IMR-90 (cell line): ENCODE results near the gene ZNF746. TPM values are rescaled to one million over a fixed set of nuclear protein-coding genes. Genes with fewer than 3 reads are reported as not detected.

Experiments used
- ATAC-seq: fragments of 200-7000 bp; cut with Tn5 transposase; 2 replicates; pipeline ENCODE4 v1.9.1; 2020; ENCODE audit warnings: low read depth, mild to moderate bottlenecking, moderate library complexity
- BruUV-seq: library from RNA; stranded (reverse); fragments of 400-500 nt; replicated peaks from 2 replicates; lab custom pipeline; 2021; lab: Mats Ljungman, UMichigan
- CTCF ChIA-PET: fragments of 300-600 bp; formaldehyde crosslinking; extraction: SDS; loops from one replicate; lab custom pipeline; 2021; ENCODE audit warnings: antibody characterized with exemption; lab: Yijun Ruan, JAX
- POLR2A ChIA-PET: fragments of 300-600 bp; sonication (Branson Sonifier 250); formaldehyde crosslinking; loops from one replicate; lab custom pipeline; 2022; ENCODE audit warnings: antibody characterized with exemption; ENCODE audit not compliant: unreplicated experiment; lab: Charles Lee
- DNase-seq: peaks from one replicate; pipeline ENCODE4 v3.0.0; 2013
- H2AFZ ChIP-seq: replicated peaks from 2 replicates; pipeline ENCODE3; 2013; ENCODE audit warnings: low read length, mild to moderate bottlenecking; ENCODE audit not compliant: poor library complexity
- H2AK5ac ChIP-seq: 2 replicates; pipeline ENCODE4 v1.6.1; 2013; ENCODE audit warnings: low read depth, low read length, inconsistent platforms
- H2AK9ac ChIP-seq: replicated peaks from 2 replicates; pipeline ENCODE3; 2013; ENCODE audit warnings: mild to moderate bottlenecking, low read depth, low read length, moderate library complexity; ENCODE audit not compliant: poor library complexity
- H2BK120ac ChIP-seq: 2 replicates; pipeline ENCODE4 v1.6.1; 2013; ENCODE audit warnings: low read depth, low read length, inconsistent platforms
- H2BK15ac ChIP-seq: 3 replicates; pipeline ENCODE4 v1.6.1; 2013; ENCODE audit warnings: low read depth, low read length, inconsistent platforms
- H2BK20ac ChIP-seq: 2 replicates; pipeline ENCODE4 v1.6.1; 2013; ENCODE audit warnings: low read depth, mild to moderate bottlenecking, inconsistent platforms, low read length, moderate library complexity
- H2BK5ac ChIP-seq: 2 replicates; pipeline ENCODE4 v1.6.1; 2013; ENCODE audit warnings: mild to moderate bottlenecking, low read depth, low read length, inconsistent platforms; ENCODE audit not compliant: poor library complexity, severe bottlenecking
- H3K14ac ChIP-seq: replicated peaks from 2 replicates; pipeline ENCODE4 v1.6.1; 2013; ENCODE audit warnings: low read depth, low read length, inconsistent platforms
- H3K18ac ChIP-seq: 2 replicates; pipeline ENCODE4 v1.6.1; 2013; ENCODE audit warnings: low read depth, low read length, control low read depth
- H3K23ac ChIP-seq: 2 replicates; pipeline ENCODE4 v1.6.1; 2013; ENCODE audit warnings: low read depth, low read length, inconsistent platforms
- H3K27ac ChIP-seq: 2 replicates; pipeline ENCODE4 v1.5.1; 2013; ENCODE audit warnings: mild to moderate bottlenecking, control low read depth, low read length; ENCODE audit not compliant: insufficient read depth
- H3K27me3 ChIP-seq: 2 replicates; pipeline ENCODE4 v1.6.1; 2013; ENCODE audit warnings: low read length; ENCODE audit not compliant: control insufficient read depth, insufficient read depth
- H3K36me3 ChIP-seq: 2 replicates; pipeline ENCODE4 v1.6.1; 2013; ENCODE audit warnings: low read length, mixed read lengths; ENCODE audit not compliant: control insufficient read depth, insufficient read depth
- H3K4ac ChIP-seq: 2 replicates; pipeline ENCODE4 v1.6.1; 2013; ENCODE audit warnings: low read depth, low read length, inconsistent platforms
- H3K4me1 ChIP-seq: 2 replicates; pipeline ENCODE4 v1.6.1; 2013; ENCODE audit warnings: low read length, mixed read lengths; ENCODE audit not compliant: control insufficient read depth, insufficient read depth
- H3K4me2 ChIP-seq: 2 replicates; pipeline ENCODE4 v1.6.1; 2013; ENCODE audit warnings: low read depth, mild to moderate bottlenecking, control low read depth, low read length, moderate library complexity
- H3K4me3 ChIP-seq: 2 replicates; pipeline ENCODE4 v1.5.1; 2013; ENCODE audit warnings: low read depth, mild to moderate bottlenecking, control low read depth, low read length, moderate library complexity; ENCODE audit not compliant: insufficient read depth
- H3K56ac ChIP-seq: 2 replicates; pipeline ENCODE4 v1.6.1; 2013; ENCODE audit warnings: low read length, inconsistent platforms; ENCODE audit not compliant: insufficient read depth; ENCODE audit errors: extremely low read depth
- H3K79me1 ChIP-seq, 2 experiments: 2 replicates each; pipeline ENCODE4 v1.6.1; 2013; ENCODE audit warnings: low read length in 2 of 2, inconsistent platforms in 1 of 2, low read depth in 1 of 2
- H3K9ac ChIP-seq: 2 replicates; pipeline ENCODE4 v1.6.1; 2013; ENCODE audit warnings: low read depth, low read length, control low read depth
- H3K9me1 ChIP-seq: 2 replicates; pipeline ENCODE4 v1.6.1; 2013; ENCODE audit warnings: low read length, inconsistent platforms; ENCODE audit not compliant: insufficient read depth
- H3K9me3 ChIP-seq: 2 replicates; pipeline ENCODE4 v1.6.1; 2013; ENCODE audit warnings: low read length; ENCODE audit not compliant: control insufficient read depth, insufficient read depth
- H4K20me1 ChIP-seq: 2 replicates; pipeline ENCODE4 v1.6.1; 2013; ENCODE audit warnings: low read length, inconsistent platforms; ENCODE audit not compliant: insufficient read depth
- H4K5ac ChIP-seq: 2 replicates; pipeline ENCODE4 v1.6.1; 2013; ENCODE audit warnings: mild to moderate bottlenecking, low read depth, low read length, control low read depth
- H4K8ac ChIP-seq, 2 experiments: 2 replicates each; pipeline ENCODE4 v1.6.1; 2013; ENCODE audit warnings: low read depth in 2 of 2, low read length in 2 of 2, control low read depth in 1 of 2, inconsistent platforms in 1 of 2
- H4K91ac ChIP-seq: 2 replicates; pipeline ENCODE4 v1.6.1; 2013; ENCODE audit warnings: low read depth, low read length, inconsistent platforms; ENCODE audit not compliant: insufficient read depth
- BHLHE40 ChIP-seq: fragments of 150-350 bp; IDR thresholded peaks from 2 replicates; pipeline ENCODE4 v1.6.1; 2016; ENCODE audit warnings: mild to moderate bottlenecking, low read depth, low read length
- CEBPB ChIP-seq: IDR thresholded peaks from 2 replicates; pipeline ENCODE4 v1.6.1; 2012; ENCODE audit warnings: low read depth, low read length, improper control_type of control experiment
- CHD1 ChIP-seq: IDR thresholded peaks from 2 replicates; pipeline ENCODE4 v1.6.1; 2012; ENCODE audit warnings: low read depth, low read length, improper control_type of control experiment
- CTCF ChIP-seq: conservative IDR thresholded peaks from 2 replicates; pipeline ENCODE4 v1.5.1; 2012; ENCODE audit warnings: mild to moderate bottlenecking, low read depth, low read length, improper control_type of control experiment
- ELK1 ChIP-seq: fragments of 150-350 bp; IDR thresholded peaks from 2 replicates; pipeline ENCODE4 v1.6.1; 2016; ENCODE audit warnings: low read depth, mild to moderate bottlenecking, low read length, moderate library complexity, borderline replicate concordance
- FOS ChIP-seq: fragments of 150-350 bp; IDR thresholded peaks from 2 replicates; pipeline ENCODE4 v1.6.1; 2016; ENCODE audit warnings: low read depth, low read length
- MAFK ChIP-seq: IDR thresholded peaks from 2 replicates; pipeline ENCODE4 v1.6.1; 2012; ENCODE audit warnings: low read depth, low read length, improper control_type of control experiment
- MAZ ChIP-seq: IDR thresholded peaks from 2 replicates; pipeline ENCODE4 v1.6.1; 2012; ENCODE audit warnings: low read depth, mild to moderate bottlenecking, low read length, improper control_type of control experiment, moderate library complexity, borderline replicate concordance
- MXI1 ChIP-seq: IDR thresholded peaks from 2 replicates; pipeline ENCODE4 v1.6.1; 2012; ENCODE audit warnings: low read depth, mild to moderate bottlenecking, low read length, moderate library complexity, borderline replicate concordance
- NFE2L2 ChIP-seq: fragments of 150-350 bp; IDR thresholded peaks from 2 replicates; pipeline ENCODE4 v1.6.1; 2016; ENCODE audit warnings: low read depth, mild to moderate bottlenecking, low read length
- POLR2A ChIP-seq: IDR thresholded peaks from 2 replicates; pipeline ENCODE4 v1.6.1; 2012; ENCODE audit warnings: mild to moderate bottlenecking, low read depth, low read length
- RAD21 ChIP-seq: IDR thresholded peaks from 2 replicates; pipeline ENCODE4 v1.6.1; 2012; ENCODE audit warnings: low read length, improper control_type of control experiment
- RCOR1 ChIP-seq: IDR thresholded peaks from 2 replicates; pipeline ENCODE4 v1.6.1; 2012; ENCODE audit warnings: mild to moderate bottlenecking, low read length, improper control_type of control experiment; ENCODE audit not compliant: insufficient replicate concordance
- RFX5 ChIP-seq: IDR thresholded peaks from 2 replicates; pipeline ENCODE4 v1.8.0; 2012; ENCODE audit warnings: low read depth, mild to moderate bottlenecking, low read length, moderate library complexity
- SMC3 ChIP-seq: fragments of 150-350 bp; IDR thresholded peaks from 2 replicates; pipeline ENCODE4 v1.6.1; 2016; ENCODE audit warnings: low read depth, mild to moderate bottlenecking, antibody characterized with exemption, low read length, moderate library complexity
- USF2 ChIP-seq: fragments of 150-350 bp; IDR thresholded peaks from 2 replicates; pipeline ENCODE4 v1.6.1; 2017; ENCODE audit warnings: mild to moderate bottlenecking, antibody characterized with exemption, low read length, low read depth
- WGBS, 2 experiments: methylation state at CpG; one replicate each; pipeline versions ENCODE4 v1.1.5 to v1.1.7; 2013; ENCODE audit warnings: missing lambda C conversion rate in 2 of 2; ENCODE audit not compliant: insufficient read length in 1 of 2; ENCODE audit errors: extremely low coverage in 2 of 2; 5-methylcytosine and 5-hydroxymethylcytosine counted together
- dilution Hi-C: fragments of 300-500 bp; cut with HindIII; formaldehyde crosslinking; loops from one replicate; pipeline ENCODE4 v1.14.3; 2018; ENCODE audit warnings: low sequenced_read_pairs; ENCODE audit not compliant: unreplicated experiment
- in situ Hi-C: fragments of 300-500 bp; cut with MboI; formaldehyde crosslinking; loops from 3 replicates; pipeline ENCODE4 v1.14.3; 2019; ENCODE audit warnings: low sequenced_read_pairs, inconsistent platforms, mixed read lengths
- intact Hi-C: fragments of 100-400 bp; cut with micrococcal nuclease; formaldehyde crosslinking; loops from 2 replicates; pipeline ENCODE4 v1.10.0; 2022
- polyA plus RNA-seq, 3 experiments: library from polyadenylated mRNA; depleted of rRNA; stranded (reverse); fragments of >200 nt; gene quantifications; 2 replicates each; pipeline ENCODE4 v1.2.3, GENCODE V29; 2012; ENCODE audit warnings: low replicate concordance in 1 of 3
- total RNA-seq: library from RNA; depleted of rRNA; stranded (reverse); fragments of >200 nt; gene quantifications from 2 replicates; pipeline ENCODE4 v1.2.3, GENCODE V29; 2012

ZNF746 gene
- total and polyA plus RNA-seq, 2 of the 4 experiments (the other 2 are of a cell fraction), result 6.6 to 8.4 TPM

GRCh38 chr7:149532654-149533053 is 35.0 kb upstream of the ZNF746 start:
- Histone ChIP-seq H3K9ac (no peak overlapping the region), H2BK15ac (no peak overlapping the region), H4K20me1 (no peaks in the 10 kb centered on the region), H2BK20ac (no peak overlapping the region), H3K23ac (no peak overlapping the region), H3K9me3 (peaks cover 30% of the 10 kb centered on the region), H4K8ac (no peak overlapping the region), H3K9me1 (no peaks in the 10 kb centered on the region), H4K91ac (no peak overlapping the region), H3K14ac (no peak overlapping the region), H3K18ac (no peak overlapping the region), H3K4ac (no peak overlapping the region), H4K5ac (no peak overlapping the region), H2BK5ac (no peak overlapping the region), H3K56ac (no peak overlapping the region), H2AK9ac (no peak overlapping the region), H3K4me2 (no peak overlapping the region), H3K79me1 (no peaks in the 10 kb centered on the region), H2AK5ac (no peak overlapping the region), H3K4me3 (no peak overlapping the region), H3K36me3 (no peaks in the 10 kb centered on the region), H2BK120ac (no peak overlapping the region), H3K27me3 (no peaks in the 10 kb centered on the region), H3K27ac (no peak overlapping the region), H2AFZ (no peak overlapping the region), H3K4me1 (no peaks in the 10 kb centered on the region)
- ATAC-seq (no peak), DNase-seq (no peak)
- in situ Hi-C loops (no loop called here), intact Hi-C loops (no loop called here), dilution Hi-C loops (no loop called here)
- WGBS, 2 experiments, result no CpG with 5 or more reads among the region's 1 CpG
- CTCF ChIA-PET, result no interaction called here
- no TSS peak for BruUV-seq
- TF ChIP-seq CHD1, result no peak
- no peak for TF ChIP-seq BHLHE40
- TF ChIP-seq USF2, result no peak
- TF ChIP-seq RCOR1, result no peak
- no peak for TF ChIP-seq MXI1
- TF ChIP-seq ELK1, result no peak
- TF ChIP-seq MAFK, result no peak
- no peak for TF ChIP-seq RAD21
- no peak for TF ChIP-seq POLR2A
- TF ChIP-seq MAZ, result no peak
- TF ChIP-seq CEBPB, result no peak
- TF ChIP-seq FOS, result no peak
- TF ChIP-seq NFE2L2, result no peak
- no peak for TF ChIP-seq CTCF
- no peak for TF ChIP-seq SMC3
- TF ChIP-seq RFX5, result no peak
- POLR2A ChIA-PET, result no interaction called here
